ENCODE measurements around the gene TEPSIN. TPM values are rescaled to one million over a fixed set of nuclear protein-coding genes. Genes with fewer than 3 reads are reported as not detected.

The TEPSIN gene
- polyA plus RNA-seq, 1 donor from 2014 or later: 50.0 TPM

GRCh38 chr17:81208651-81209050 is 30.2 kb downstream of the TEPSIN start:
- H3K9me2 ChIP-seq (ENCODE audit: insufficient read depth, low read length): no peaks in the 10 kb centered on the region
- H3F3A ChIP-seq (ENCODE audit: insufficient read depth, low read length, poor library complexity, severe bottlenecking): no peaks in the 10 kb centered on the region
- no peak for TF ChIP-seq EP300 (conservative IDR thresholded peaks at IDR 0.05; ENCODE audit: poor library complexity, severe bottlenecking)
- no peak for TF ChIP-seq MXI1 (conservative IDR thresholded peaks at IDR 0.05; ENCODE audit: poor library complexity, severe bottlenecking)
- H3K36me3 ChIP-seq (ENCODE audit: insufficient read depth, low read length): no peaks in the 10 kb centered on the region
- no peak overlapping the region for H2AFZ ChIP-seq (ENCODE audit: low read depth, low read length)
- no peaks in the 10 kb centered on the region for H3K9me3 ChIP-seq (ENCODE audit: low read length)
- no peaks in the 10 kb centered on the region for H3K79me2 ChIP-seq (replicated peaks; ENCODE audit: insufficient read depth, low read length)
- H3K27ac ChIP-seq (ENCODE audit: low read length): no peak overlapping the region
- no peak overlapping the region for H3K9ac ChIP-seq (ENCODE audit: low read length)
- no peak overlapping the region for H3K4me2 ChIP-seq (ENCODE audit: low read length)
- no peaks in the 10 kb centered on the region for H3K27me3 ChIP-seq (ENCODE audit: insufficient read depth, low read depth, low read length)
- H4K20me1 ChIP-seq (ENCODE audit: insufficient read depth): no peaks in the 10 kb centered on the region
- H3K4me3 ChIP-seq (ENCODE audit: low read length): no peak overlapping the region

DNA sequence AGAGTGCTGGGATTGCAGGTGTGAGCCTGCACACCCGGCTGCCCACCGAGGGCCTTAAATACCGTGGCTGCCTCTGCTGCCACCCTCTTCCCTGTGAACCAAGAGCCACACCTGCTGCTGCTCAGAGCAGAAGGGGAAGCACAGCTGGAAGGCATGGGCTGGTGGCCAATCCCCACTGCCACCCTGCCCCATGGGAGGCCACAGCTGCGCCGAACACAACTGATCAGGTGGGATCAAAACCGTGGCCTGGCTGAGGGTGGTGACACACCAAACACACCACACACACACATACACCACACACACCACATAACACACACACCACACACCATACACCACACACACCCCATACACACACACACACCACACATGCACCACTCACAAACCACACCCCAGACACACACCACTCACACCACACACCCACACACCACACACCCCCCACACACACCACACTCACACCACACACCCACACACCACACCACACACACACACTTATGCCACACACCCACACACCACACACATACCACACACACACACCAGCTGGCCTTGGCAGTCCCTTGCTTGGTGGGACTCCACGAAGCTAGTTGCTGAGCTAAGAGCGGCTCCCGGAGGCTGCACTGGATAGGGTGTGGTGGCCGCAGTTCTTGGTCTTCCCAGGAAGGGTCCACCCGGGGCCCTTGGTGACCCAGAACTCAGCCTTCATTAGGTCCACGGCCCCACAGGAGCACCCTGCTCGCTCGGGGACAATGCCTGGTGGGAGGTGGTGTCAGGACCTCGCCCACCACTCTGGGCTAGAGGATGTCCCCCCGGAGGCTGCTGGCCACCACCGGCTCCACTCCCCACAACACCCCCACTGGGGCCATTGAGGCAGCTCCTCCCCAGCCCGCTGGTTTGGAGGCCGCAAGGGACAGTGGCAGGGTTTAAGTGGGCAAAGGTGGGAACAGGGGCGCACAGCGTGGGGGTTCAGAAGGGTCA is 31.0 kb downstream of the TEPSIN start:
- Histone ChIP-seq H4K20me1 (ENCODE audit: insufficient read depth) (no peaks in the 10 kb centered on the region), H3K9ac (ENCODE audit: low read length) (no peak overlapping the region), H3K27me3 (ENCODE audit: insufficient read depth, low read depth, low read length) (no peaks in the 10 kb centered on the region), H3K36me3 (ENCODE audit: insufficient read depth, low read length) (no peaks in the 10 kb centered on the region), H2AFZ (ENCODE audit: low read depth, low read length) (no peak overlapping the region), H3K9me2 (ENCODE audit: insufficient read depth, low read length) (no peaks in the 10 kb centered on the region), H3K4me3 (ENCODE audit: low read length) (no peak overlapping the region), H3K27ac (ENCODE audit: low read length) (no peak overlapping the region), H3K4me2 (ENCODE audit: low read length) (no peak overlapping the region), H3F3A (ENCODE audit: insufficient read depth, low read length, poor library complexity, severe bottlenecking) (no peaks in the 10 kb centered on the region), H3K79me2 (replicated peaks; ENCODE audit: insufficient read depth, low read length) (no peaks in the 10 kb centered on the region), H3K9me3 (ENCODE audit: low read length) (no peaks in the 10 kb centered on the region)
- TF ChIP-seq, protein P1, sequence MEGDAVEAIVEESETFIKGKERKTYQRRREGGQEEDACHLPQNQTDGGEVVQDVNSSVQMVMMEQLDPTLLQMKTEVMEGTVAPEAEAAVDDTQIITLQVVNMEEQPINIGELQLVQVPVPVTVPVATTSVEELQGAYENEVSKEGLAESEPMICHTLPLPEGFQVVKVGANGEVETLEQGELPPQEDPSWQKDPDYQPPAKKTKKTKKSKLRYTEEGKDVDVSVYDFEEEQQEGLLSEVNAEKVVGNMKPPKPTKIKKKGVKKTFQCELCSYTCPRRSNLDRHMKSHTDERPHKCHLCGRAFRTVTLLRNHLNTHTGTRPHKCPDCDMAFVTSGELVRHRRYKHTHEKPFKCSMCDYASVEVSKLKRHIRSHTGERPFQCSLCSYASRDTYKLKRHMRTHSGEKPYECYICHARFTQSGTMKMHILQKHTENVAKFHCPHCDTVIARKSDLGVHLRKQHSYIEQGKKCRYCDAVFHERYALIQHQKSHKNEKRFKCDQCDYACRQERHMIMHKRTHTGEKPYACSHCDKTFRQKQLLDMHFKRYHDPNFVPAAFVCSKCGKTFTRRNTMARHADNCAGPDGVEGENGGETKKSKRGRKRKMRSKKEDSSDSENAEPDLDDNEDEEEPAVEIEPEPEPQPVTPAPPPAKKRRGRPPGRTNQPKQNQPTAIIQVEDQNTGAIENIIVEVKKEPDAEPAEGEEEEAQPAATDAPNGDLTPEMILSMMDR (IDR thresholded peaks at IDR 0.05; ENCODE audit: poor library complexity, severe bottlenecking): no peak
- TF ChIP-seq EZH2 (IDR thresholded peaks at IDR 0.05; ENCODE audit: borderline replicate concordance, insufficient read depth, low read length, poor library complexity, severe bottlenecking): no peak
- no peak for TF ChIP-seq SMC3 (conservative IDR thresholded peaks at IDR 0.05; ENCODE audit: poor library complexity)
- no peak for TF ChIP-seq POLR2AphosphoS5 (IDR thresholded peaks at IDR 0.05)
- no peak for TF ChIP-seq RAD21 (conservative IDR thresholded peaks at IDR 0.05)
- TF ChIP-seq EP300 (conservative IDR thresholded peaks at IDR 0.05; ENCODE audit: poor library complexity, severe bottlenecking): no peak
- no peak for TF ChIP-seq MXI1 (conservative IDR thresholded peaks at IDR 0.05; ENCODE audit: poor library complexity, severe bottlenecking)
- TF ChIP-seq REST (IDR thresholded peaks at IDR 0.05; ENCODE audit: borderline replicate concordance): no peak
- no peak for TF ChIP-seq TAF1 (IDR thresholded peaks at IDR 0.05; ENCODE audit: low read depth)
